Esophagus muscularis mucosa (tissue), 4 donors: ENCODE measurements around the gene KCNN4. TPM values are rescaled to one million over a fixed set of nuclear protein-coding genes. Genes with fewer than 3 reads are reported as not detected.

Experiments used
- DNase-seq: peaks from one replicate; pipeline ENCODE4 v3.0.0-alpha.2; 2017; ENCODE audit errors: extremely low spot score
- H3K27ac ChIP-seq, 4 donors: fragments of 200-600 bp; sonication (generic); replicated peaks in 1 of 4; 1 replicate in 3 of 4; 2 replicates in 1 of 4; pipeline ENCODE4 v1.5.1; 2016 to 2019; ENCODE audit warnings: mild to moderate bottlenecking in 1 of 4
- H3K27me3 ChIP-seq, 4 donors: fragments of 200-600 bp; sonication (generic); one replicate each; pipeline versions ENCODE4 v1.5.1 to v1.6.0; 2016 to 2019
- H3K36me3 ChIP-seq, 4 donors: fragments of 200-600 bp; sonication (generic); one replicate each; pipeline ENCODE4 v1.5.1; 2016 to 2019
- H3K4me1 ChIP-seq, 4 donors: fragments of 200-600 bp; sonication (generic); one replicate each; pipeline ENCODE4 v1.5.1; 2016 to 2019
- H3K4me3 ChIP-seq, 4 donors: fragments of 200-600 bp; sonication (generic); 1 replicate in 2 of 4; 2 replicates in 2 of 4; pipeline ENCODE4 v1.5.1; 2016 to 2019; ENCODE audit warnings: mild to moderate bottlenecking in 4 of 4, moderate library complexity in 1 of 4
- H3K9me3 ChIP-seq, 4 donors: fragments of 200-600 bp; sonication (generic); 1 replicate in 3 of 4; 2 replicates in 1 of 4; pipeline ENCODE4 v1.5.1; 2016 to 2019
- EP300 ChIP-seq: sonication (generic); formaldehyde crosslinking; IDR thresholded peaks from one replicate; pipeline ENCODE4 v1.6.1; 2017; ENCODE audit warnings: antibody characterized with exemption
- POLR2A ChIP-seq: fragments of 450-650 bp; IDR thresholded peaks from one replicate; pipeline ENCODE4 v1.6.1; 2017; ENCODE audit warnings: antibody characterized with exemption, moderate library complexity, mild to moderate bottlenecking, low read depth
- POLR2AphosphoS5 ChIP-seq, 2 donors: sonication (generic); formaldehyde crosslinking; IDR thresholded peaks; one replicate each; pipeline ENCODE4 v1.6.1; 2017; ENCODE audit warnings: antibody characterized with exemption in 2 of 2
- WGBS: methylation state at CpG from one replicate; pipeline ENCODE4 v1.1.5; 2018; 5-methylcytosine and 5-hydroxymethylcytosine counted together
- intact Hi-C: fragments of 100-400 bp; cut with DNase I; formaldehyde crosslinking; loops from one replicate; pipeline ENCODE4 v1.15.1; 2023
- total RNA-seq, 4 donors: library from RNA; depleted of rRNA; stranded (reverse); fragments of >200 nt; gene quantifications; one replicate each; pipeline versions ENCODE4 v1.1.0 to v1.2.1, GENCODE V29; 2016
- TF ChIP-seq, protein P1 (sequence below), 3 experiments: fragments of 200-600 bp in 2 of 3; fragments of 450-650 bp in 1 of 3; sonication (generic) in 2 of 3; IDR thresholded peaks; one replicate each; pipeline ENCODE4 v1.5.1; 2017 to 2019; ENCODE audit warnings: antibody characterized with exemption in 3 of 3, mild to moderate bottlenecking in 2 of 3, moderate library complexity in 1 of 3

KCNN4 gene
- total RNA-seq, 4 donors from 2014 or later, result 1.7 to 6.7 (median 1.9) TPM

DNA sequence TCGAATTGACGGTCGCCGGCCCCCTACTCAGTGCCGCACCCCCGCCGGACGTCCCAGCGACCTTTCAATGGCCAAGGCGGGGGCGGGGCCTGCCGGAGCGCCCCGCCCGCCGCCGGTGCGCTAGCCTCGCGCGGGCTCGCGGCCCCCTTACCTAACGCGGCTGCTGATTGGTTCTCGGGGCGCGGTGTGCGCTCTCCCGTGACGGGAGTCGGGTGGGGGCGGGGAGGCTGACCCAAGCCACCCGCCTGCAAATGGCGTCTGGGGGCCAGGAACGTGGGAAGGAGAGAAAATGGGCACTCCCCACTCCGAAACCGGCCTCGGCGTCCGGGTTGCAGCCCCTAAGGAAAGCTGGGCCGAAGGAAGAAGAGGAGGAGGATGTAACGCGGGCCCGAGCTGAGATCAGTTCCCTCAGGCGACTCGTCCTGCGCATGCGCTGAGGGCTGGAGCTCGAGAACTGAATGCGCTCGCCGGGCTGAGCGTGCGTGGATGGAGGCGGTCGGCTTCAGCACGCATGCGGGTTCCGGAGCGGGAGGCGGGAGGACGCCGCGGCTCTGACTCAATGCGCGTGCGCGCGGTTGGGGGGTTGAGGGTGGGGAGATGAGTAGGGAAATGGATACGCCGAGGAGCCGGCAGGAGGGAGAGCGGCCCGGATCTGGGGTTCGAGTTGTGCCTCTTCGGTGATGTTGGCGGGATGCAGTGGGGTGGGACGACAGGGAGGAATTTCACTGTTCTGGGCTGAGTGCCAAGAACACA, 26.1 kb downstream of the KCNN4 start, which contains the start of gene SMG9:
Gene SMG9 (minus strand): TSS at position 460 of the 753 bp plus-strand sequence. CDS start 4,221 bp downstream, outside the sequence.
- Histone ChIP-seq H3K4me3 (peak within 1 kb of the TSS; percentile 73 to 86 (median 76)), H3K9me3 (no peaks in the 10 kb centered on the region), H3K27ac (peak within 1 kb of the TSS; percentile 98 to 99 (median 99)), H3K27me3 (no peaks in the 10 kb centered on the region), H3K4me1 (peaks cover 18 to 41% (median 34%) of the 10 kb centered on the region in 4 donors), H3K36me3 (peaks cover 0 to 23% (median 17%) of the 10 kb centered on the region in 4 donors)
- WGBS, result under 1% methylated on average over 38 of the region's 79 CpGs
- DNase-seq, result peak; percentile 98
- intact Hi-C loops, result no loop called here
- TF ChIP-seq POLR2A (peak; percentile 43), EP300 (no peak), POLR2AphosphoS5 (IDR thresholded peaks at IDR 0.05) (peak; percentile 95)
- TF ChIP-seq, protein P1, sequence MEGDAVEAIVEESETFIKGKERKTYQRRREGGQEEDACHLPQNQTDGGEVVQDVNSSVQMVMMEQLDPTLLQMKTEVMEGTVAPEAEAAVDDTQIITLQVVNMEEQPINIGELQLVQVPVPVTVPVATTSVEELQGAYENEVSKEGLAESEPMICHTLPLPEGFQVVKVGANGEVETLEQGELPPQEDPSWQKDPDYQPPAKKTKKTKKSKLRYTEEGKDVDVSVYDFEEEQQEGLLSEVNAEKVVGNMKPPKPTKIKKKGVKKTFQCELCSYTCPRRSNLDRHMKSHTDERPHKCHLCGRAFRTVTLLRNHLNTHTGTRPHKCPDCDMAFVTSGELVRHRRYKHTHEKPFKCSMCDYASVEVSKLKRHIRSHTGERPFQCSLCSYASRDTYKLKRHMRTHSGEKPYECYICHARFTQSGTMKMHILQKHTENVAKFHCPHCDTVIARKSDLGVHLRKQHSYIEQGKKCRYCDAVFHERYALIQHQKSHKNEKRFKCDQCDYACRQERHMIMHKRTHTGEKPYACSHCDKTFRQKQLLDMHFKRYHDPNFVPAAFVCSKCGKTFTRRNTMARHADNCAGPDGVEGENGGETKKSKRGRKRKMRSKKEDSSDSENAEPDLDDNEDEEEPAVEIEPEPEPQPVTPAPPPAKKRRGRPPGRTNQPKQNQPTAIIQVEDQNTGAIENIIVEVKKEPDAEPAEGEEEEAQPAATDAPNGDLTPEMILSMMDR (IDR thresholded peaks at IDR 0.05), result peak in 1 of 3 experiments; percentile 13

DNA sequence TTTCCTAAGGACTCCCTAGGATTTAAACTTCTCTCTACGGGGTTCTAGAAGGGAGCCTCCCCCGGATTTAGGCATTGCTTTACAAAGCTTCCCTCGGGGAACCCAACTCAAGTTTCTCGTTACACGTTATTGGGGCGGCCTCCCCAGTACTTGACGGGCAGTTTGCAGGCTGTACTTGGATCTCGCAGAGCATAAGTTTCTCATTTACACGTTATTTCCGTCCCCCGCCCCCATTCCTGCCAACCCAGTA, 26.6 kb downstream of the KCNN4 start:
- peak overlapping the region; percentile 98 to 99 (median 99) for H3K27ac ChIP-seq
- intact Hi-C loops, result no loop called here
- WGBS, result 2% methylated on average over 7 of the region's 11 CpGs
- TF ChIP-seq POLR2A, result no peak
- TF ChIP-seq EP300, result no peak
- no peak for TF ChIP-seq POLR2AphosphoS5 (IDR thresholded peaks at IDR 0.05)
- TF ChIP-seq, protein P1 (IDR thresholded peaks at IDR 0.05), result no peak
- peaks cover 4 to 28% (median 22%) of the 10 kb centered on the region in 4 donors for H3K36me3 ChIP-seq
- peaks cover 18 to 41% (median 34%) of the 10 kb centered on the region in 4 donors for H3K4me1 ChIP-seq
- no peaks in the 10 kb centered on the region for H3K27me3 ChIP-seq
- H3K9me3 ChIP-seq, result no peaks in the 10 kb centered on the region
- peak overlapping the region; percentile 73 to 86 (median 76) for H3K4me3 ChIP-seq
- no peak for DNase-seq

- no peak for DNase-seq
- Histone ChIP-seq H3K27ac (peak overlapping the region in 1 of 4 donors; percentile 8), H3K27me3 (no peaks in the 10 kb centered on the region), H3K4me3 (no peak overlapping the region), H3K4me1 (peaks cover 18 to 41% (median 34%) of the 10 kb centered on the region in 4 donors), H3K9me3 (no peaks in the 10 kb centered on the region), H3K36me3 (peaks cover 17 to 46% (median 40%) of the 10 kb centered on the region in 4 donors)
- WGBS, result 95% methylated on average over 6 of the region's 6 CpGs
- intact Hi-C loops, result no loop called here
- TF ChIP-seq, protein P1 (IDR thresholded peaks at IDR 0.05), result no peak
Observed at GRCh38 chr19:43752287-43752875, 28.4 kb downstream of the KCNN4 start.

DNA sequence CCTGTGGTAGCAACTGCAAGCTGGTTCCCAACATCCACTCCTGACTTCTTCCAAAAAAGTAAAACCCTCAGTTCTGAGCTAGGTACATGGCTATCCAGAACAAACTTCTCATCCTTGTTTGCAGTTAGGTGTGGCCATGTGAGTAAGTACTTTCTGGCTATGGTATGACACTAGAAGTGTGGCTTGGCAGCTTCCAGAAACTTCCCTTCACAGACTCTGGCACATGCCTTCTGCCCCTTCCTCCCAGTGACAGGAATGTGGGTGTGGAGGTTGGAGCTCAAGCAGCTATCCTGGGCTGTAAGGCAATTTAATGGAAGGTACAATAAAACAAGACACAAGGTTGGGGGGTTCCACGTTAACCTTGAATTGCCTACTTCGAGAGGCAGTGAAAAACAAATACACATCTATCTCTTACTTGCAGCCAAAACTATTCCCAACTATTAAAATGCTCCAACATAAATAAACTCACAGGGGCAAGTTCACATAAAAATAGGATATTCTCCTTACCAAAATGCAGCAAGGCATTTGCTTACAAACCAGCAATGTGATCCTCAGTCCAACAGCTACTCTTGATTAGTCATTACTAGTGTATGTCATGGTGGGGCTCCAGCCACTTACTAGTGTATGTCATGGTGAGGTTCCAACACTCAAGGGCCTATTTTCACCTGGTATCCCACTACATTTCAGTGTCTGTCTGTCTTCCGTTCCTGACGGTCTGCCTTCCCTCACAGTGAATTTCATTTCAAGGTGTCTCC, 29.1 kb downstream of the KCNN4 start:
- peaks cover 24 to 53% (median 47%) of the 10 kb centered on the region in 4 donors for H3K36me3 ChIP-seq
- no peak overlapping the region for H3K27ac ChIP-seq
- 86% methylated on average over 4 of the region's 4 CpGs for WGBS

More for the DNA sequence above, 29.1 kb downstream of the KCNN4 start:
- peaks cover 18 to 41% (median 34%) of the 10 kb centered on the region in 4 donors for H3K4me1 ChIP-seq
- intact Hi-C loops, result no loop called here
- H3K4me3 ChIP-seq, result no peak overlapping the region
- no peak for DNase-seq
- no peaks in the 10 kb centered on the region for H3K27me3 ChIP-seq
- TF ChIP-seq POLR2A (no peak), EP300 (no peak), POLR2AphosphoS5 (IDR thresholded peaks at IDR 0.05) (no peak)
- TF ChIP-seq, protein P1 (IDR thresholded peaks at IDR 0.05), result no peak
- no peaks in the 10 kb centered on the region for H3K9me3 ChIP-seq
